IPS-NIHi7 (cell line): ENCODE data around the gene HP.

ENCODE experiments used
- DNase-seq: peaks from one replicate; pipeline ENCODE4 v3.0.0; 2012; ENCODE audit warnings: mixed read lengths; ENCODE audit errors: extremely low spot score

The HP gene

DNA sequence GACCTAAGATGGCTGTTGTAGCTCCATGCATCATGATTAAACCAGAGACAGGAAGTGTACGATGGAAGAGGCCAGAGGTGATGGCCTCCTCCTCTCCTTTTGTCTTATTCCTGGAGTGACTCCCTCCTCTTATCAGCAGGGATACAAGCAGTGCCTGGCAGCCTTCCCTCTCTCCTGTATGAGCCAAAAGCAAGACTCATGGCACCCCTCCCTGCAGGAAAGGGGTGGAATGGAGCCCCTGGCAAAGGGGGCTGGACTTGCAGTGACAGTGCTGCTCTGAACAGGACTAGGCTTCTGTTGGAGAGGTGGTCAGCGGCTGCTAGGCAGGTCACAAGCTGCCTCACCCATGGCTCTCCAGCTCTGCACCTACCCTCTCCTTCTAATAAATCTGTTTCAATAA lies 30.7 kb downstream of the HP start:
- no peak for DNase-seq

DNA sequence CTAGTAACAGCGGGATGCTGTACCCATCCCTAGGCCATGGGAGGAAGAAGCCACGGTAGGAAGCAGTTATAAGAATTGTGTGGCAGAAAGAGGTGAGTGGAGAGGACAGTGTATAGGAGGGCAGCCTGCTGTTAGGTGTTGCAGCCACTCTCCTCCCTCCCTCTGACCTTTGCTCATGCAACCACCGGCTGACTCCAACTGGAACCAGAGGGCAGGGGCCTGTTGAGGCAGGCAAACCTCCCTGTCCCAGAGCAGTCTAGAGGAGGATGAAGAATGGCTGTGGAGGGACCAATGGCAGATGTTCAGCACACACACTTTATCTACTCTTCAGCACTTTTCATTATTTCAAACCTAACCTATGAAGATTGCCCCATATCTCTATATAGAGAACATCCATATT lies 36.9 kb downstream of the HP start:
- no peak for DNase-seq

DNA sequence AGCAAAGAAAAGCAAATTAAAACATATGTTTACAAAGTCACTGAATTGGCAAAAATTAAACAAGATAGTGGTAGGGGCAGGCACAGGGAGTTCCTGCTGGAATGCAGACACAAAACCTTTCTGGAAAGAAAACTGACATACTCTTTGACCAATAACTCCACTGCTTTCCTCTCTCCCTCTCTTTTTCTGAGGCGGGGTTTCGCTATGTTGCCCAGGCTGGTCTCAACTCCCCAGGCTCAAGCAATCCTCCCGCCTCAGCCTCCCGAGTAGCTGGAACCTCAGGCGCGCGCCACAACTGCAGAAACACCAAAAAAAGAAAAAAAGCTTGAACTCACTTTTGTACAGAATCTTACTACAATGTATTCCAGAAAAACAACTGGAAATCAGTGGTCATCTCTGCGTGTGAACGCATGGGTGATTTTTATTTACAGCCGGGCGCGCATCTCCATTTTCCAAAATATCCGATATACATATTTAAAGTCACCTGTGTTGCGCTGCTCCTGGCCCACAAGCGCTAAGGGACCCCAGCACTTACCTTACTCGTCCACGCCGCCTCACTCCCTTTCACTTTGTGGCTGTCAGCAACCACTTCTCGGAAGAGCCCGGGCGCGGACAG lies 38.6 kb downstream of the HP start:
- DNase-seq = no peak

DNA sequence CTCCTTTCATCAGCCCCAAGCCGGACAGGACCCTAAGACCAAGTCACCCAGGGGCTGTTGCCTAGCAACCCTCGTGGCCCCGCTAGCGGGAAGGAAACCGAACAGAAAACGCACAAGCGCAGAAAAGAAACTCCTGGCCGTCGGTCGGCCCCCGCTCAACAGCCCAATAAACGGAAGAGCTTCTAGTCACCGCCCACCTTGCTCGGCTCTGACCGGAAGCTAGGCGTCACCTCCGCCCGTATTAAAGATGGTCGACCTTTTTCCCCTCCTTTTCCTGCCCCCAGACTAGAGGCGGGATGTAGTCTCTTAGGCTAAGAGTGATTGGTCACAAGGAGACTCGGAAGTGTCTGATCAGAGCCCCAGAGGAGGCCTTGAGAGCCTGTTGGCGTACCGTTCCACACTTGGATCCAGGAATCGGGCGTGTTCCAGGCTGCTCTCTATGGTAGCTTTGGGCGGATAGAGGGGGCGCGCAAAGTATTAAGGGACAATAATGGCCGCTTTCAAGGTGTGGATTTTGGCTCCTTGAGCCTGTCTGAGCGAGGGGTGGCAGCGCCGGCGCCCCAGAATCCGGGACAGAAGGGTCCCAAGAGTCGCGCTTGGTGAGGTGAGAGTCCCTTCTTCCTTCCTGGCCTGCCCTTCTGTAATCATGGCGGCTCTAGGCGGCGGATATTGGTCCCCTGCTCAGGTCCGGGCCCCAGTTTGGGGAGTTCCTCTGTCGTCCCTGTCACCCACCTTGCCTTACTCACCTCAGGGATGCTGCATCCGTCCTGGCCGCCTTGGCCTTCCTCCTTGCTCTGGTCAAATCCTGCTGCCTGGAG lies 39.4 kb downstream of the HP start, which contains the start of the genes DHX38 and TXNL4B:
DHX38 (plus strand) TSS at position 400 of the 818 bp plus-strand sequence. CDS start 2,311 bp downstream, outside the sequence.
TXNL4B (minus strand) TSS at position 173 of the 818 bp plus-strand sequence. CDS start 2,871 bp downstream, outside the sequence.
- DNase-seq = peak; percentile 99

DNA sequence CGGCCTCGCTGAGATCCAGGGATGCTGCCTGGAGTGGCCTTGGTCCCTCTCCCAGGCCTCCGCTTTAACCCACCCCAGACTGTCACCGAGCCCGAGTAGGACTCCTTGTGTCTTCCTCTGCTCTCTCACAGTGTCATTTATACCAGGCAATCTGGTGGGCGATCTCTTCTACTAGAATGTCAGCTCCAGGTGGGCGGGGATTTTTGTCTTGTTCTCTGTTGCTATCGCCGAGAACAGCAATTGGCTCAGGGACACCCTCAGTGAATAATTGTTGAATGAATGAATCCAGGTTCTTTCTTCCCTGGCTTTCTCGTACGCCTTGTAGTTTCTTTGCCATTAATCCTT lies 39.9 kb downstream of the HP start:
- DNase-seq = no peak

DNA sequence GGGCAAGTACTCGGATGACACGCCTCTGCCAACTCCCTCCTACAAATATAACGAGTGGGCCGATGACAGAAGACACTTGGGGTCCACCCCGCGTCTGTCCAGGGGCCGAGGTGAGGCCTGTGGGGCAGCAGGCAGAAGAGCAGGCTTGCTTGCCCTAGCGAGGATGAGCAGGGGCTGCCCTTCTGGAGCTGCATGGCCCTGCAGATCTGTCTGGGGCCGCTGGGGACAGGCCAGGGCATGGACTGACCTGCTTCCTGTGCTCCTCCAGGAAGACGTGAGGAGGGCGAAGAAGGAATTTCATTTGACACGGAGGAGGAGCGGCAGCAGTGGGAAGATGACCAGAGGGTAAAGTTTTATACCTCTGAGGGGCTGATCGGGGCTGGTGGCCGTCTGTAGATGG lies 44.6 kb downstream of the HP start:
- no peak for DNase-seq

DNA sequence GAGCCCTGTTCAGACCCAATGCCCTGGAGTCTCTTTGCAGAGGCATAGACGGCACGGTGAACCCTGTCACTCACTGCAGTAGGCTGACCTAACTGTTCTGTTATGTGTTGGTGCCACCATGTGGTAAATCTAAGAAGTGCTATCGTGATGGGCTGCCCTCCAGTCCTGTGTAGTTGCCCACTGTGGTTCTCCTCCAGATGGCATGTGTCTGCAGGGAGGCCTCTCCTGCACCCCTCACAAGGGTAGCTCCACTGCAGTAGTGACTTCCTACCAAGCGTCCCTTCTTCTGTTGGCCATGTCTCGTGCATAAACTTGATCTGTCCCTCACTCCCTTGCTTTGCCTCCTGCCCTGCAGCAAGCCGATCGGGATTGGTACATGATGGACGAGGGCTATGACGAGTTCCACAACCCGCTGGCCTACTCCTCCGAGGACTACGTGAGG lies 45.1 kb downstream of the HP start:
- DNase-seq = peak; percentile 85

DNA sequence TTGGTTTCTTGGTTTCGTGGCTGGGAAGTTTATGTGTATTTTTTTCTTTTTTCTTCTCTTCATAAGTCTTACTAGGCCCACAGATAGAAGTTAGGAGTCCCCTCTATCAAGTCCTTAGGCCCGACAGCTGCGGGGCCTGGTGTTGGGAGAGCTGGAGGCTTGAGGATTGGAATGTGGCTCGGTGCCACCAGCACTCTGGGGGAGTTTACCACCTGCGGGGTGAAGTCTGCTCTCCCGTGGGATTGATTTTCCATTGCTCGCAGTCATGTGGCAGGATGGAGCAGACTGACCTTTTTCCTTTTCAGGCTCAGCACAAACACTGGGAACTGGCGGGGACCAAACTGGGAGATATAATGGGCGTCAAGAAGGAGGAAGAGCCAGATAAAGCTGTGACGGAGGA lies 46.9 kb downstream of the HP start:
- DNase-seq = no peak

DNA sequence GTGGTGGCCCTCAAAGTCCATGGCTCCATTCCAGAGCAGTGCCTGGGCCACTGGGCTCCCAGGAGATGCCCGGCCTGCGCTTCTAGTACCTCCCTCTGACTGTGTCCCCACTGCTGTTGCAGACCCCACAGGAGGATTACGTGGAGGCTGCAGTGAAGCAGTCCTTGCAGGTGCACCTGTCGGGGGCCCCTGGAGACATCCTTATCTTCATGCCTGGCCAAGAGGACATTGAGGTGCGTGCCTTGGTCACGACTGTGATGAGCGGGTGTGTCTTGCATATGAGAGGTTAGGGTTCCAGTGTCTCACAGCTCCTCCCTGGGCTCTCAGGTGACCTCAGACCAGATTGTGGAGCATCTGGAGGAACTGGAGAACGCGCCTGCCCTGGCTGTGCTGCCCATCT lies 50.6 kb downstream of the HP start:
- DNase-seq = no peak

DNA sequence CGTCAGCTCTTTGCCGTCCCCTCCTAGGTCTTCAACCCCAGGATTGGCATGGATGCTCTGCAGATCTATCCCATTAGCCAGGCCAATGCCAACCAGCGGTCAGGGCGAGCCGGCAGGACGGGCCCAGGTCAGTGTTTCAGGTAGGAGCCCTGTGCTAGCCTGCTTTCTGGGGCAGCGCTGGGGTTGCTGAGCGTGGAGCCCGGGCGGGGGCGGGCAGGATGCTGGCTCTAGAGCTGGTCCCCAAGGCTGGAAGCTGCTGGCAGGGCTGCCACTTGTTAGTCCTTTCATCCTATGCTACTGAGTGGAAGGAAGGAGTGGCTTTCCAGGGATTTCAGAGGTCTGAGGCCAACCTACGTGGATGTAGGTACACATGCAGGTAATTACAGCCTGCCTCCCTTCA lies 51.7 kb downstream of the HP start:
- DNase-seq = no peak

DNA sequence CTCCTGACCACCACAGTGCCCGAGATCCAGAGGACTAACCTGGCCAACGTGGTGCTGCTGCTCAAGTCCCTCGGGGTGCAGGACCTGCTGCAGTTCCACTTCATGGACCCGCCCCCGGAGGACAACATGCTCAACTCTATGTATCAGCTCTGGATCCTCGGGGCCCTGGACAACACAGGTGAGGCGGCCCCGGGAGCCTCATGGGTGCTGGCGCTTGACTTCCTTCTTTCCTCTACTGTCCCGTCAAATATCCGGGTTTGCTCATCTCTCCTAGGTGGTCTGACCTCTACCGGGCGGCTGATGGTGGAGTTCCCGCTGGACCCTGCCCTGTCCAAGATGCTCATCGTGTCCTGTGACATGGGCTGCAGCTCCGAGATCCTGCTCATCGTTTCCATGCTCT lies 53.1 kb downstream of the HP start:
- DNase-seq = no peak

DNA sequence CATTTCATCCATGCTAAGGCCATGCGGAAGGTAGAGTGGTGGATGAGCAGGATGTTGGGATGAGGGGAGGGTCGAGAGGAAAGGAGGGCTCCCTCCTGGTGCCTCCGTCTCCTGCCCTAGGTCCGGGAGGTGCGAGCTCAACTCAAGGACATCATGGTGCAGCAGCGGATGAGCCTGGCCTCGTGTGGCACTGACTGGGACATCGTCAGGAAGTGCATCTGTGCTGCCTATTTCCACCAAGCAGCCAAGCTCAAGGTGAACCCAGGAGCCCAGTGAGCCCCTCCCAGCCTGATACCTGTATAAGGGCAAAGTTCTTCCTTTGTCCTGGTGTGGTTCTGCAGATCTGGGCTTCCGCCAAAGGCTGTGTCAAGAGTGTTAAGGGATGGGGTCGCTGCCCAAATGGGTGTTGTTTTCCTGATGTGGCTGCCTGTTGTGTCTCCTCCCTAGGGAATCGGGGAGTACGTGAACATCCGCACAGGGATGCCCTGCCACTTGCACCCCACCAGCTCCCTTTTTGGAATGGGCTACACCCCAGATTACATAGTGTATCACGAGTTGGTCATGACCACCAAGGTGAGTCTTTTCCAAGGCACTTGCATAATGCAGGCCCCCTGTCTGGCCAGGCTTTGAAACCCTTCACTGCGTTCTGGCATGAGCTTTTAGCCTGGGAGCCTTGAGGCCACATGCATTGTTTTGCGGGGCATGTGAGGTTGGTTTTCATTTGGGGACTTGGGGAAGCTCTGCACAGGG lies 54.2 kb downstream of the HP start:
- no peak for DNase-seq

DNA sequence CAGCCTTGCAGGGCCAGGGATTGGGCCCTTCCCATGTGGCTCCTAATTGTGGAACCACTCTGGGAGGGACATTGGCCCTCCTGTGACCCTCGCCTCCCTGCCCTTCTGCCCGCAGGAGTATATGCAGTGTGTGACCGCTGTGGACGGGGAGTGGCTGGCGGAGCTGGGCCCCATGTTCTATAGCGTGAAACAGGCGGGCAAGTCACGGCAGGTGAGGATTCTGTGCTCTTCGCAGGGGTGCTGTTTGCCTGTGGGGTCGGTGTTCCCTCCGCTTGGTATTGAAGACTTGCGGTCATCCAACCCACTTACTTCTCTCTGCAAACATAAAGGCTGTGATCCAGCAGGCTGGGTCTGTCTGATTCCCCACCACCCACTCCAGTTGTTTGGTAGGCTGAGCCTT lies 55.0 kb downstream of the HP start:
- no peak for DNase-seq

DNA sequence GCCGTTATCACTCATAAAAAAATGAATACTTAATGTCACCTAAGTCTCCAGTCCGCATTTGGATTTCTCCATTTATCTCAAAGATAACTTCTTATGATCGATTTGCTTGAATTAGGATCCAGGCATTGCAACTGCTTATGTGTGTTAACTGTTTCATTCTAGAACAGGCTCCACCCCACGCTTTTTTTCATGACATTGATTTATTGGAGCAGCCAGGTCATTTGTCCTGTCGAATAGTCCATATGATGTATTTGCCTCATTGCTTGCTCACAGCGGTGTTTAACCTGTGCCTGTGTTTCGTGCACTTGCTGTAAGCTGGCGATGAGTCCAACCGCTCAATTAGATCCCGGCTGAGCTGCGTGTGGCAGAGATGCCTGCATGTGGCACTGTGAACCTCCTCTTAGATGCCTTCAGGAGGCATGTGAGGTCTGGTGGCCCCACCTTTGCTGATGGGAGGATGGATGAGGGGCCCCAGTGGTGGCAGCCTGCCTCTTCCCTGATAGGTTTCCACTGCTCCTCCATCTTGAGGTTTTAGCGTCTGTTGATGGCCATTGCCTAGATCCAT lies 55.7 kb downstream of the HP start:
- no peak for DNase-seq
